Keratinocyte (primary cell): Measurements from ENCODE around the gene DEPDC1. TPM values are rescaled to one million over a fixed set of nuclear protein-coding genes. Genes with fewer than 3 reads are reported as not detected.

Source experiments
- DNase-seq: peaks from one replicate; pipeline ENCODE4 v3.0.0-alpha.2; 2011; ENCODE audit warnings: low read depth, missing footprints, low spot score
- FAIRE-seq: peaks from 2 replicates; lab custom pipeline; 2011; peaks lifted over from hg19 to GRCh38; lab: Jason Lieb, UNC
- H2AFZ ChIP-seq: 2 replicates; pipeline ENCODE4 v1.6.0; 2012; ENCODE audit warnings: low read length, control low read depth, inconsistent platforms; ENCODE audit not compliant: control insufficient read depth
- H3K27ac ChIP-seq: 2 replicates; pipeline ENCODE4 v1.5.1; 2011; ENCODE audit warnings: low read length; ENCODE audit not compliant: control insufficient read depth, insufficient read depth
- H3K27me3 ChIP-seq: 3 replicates; pipeline ENCODE4 v1.6.0; 2011; ENCODE audit warnings: low read length; ENCODE audit not compliant: control insufficient read depth, insufficient read depth; ENCODE audit errors: extremely low read depth
- H3K36me3 ChIP-seq, 2 experiments: 2 replicates in 1 of 2; 3 replicates in 1 of 2; pipeline ENCODE4 v1.5.1; 2011; ENCODE audit warnings: low read length in 2 of 2, mild to moderate bottlenecking in 1 of 2; ENCODE audit not compliant: control insufficient read depth in 2 of 2, insufficient read depth in 2 of 2; ENCODE audit errors: extremely low read depth in 1 of 2
- H3K4me1 ChIP-seq: 3 replicates; pipeline ENCODE4 v1.5.1; 2011; ENCODE audit warnings: low read length; ENCODE audit not compliant: control insufficient read depth, insufficient read depth; ENCODE audit errors: extremely low read depth
- H3K4me2 ChIP-seq: 3 replicates; pipeline ENCODE4 v1.6.0; 2011; ENCODE audit warnings: low read depth, low read length; ENCODE audit not compliant: control insufficient read depth, insufficient read depth; ENCODE audit errors: extremely low read depth
- H3K4me3 ChIP-seq, 3 experiments: fragments of 200-600 bp in 1 of 3; sonication (generic) in 1 of 3; 2 replicates in 2 of 3; 3 replicates in 1 of 3; pipeline ENCODE4 v1.5.1; 2011 to 2016; ENCODE audit warnings: low read length in 3 of 3, mild to moderate bottlenecking in 3 of 3, control low read depth in 2 of 3, inconsistent platforms in 1 of 3, low read depth in 1 of 3, mixed read lengths in 1 of 3, mixed run types in 1 of 3, moderate library complexity in 1 of 3; ENCODE audit not compliant: control insufficient read depth in 2 of 3, insufficient read depth in 2 of 3; ENCODE audit errors: extremely low read depth in 1 of 3
- H3K79me2 ChIP-seq: 2 replicates; pipeline ENCODE4 v1.6.0; 2012; ENCODE audit warnings: low read length; ENCODE audit not compliant: control insufficient read depth, insufficient read depth
- H3K9ac ChIP-seq: 3 replicates; pipeline ENCODE4 v1.6.0; 2011; ENCODE audit warnings: low read length; ENCODE audit not compliant: control insufficient read depth, insufficient read depth; ENCODE audit errors: extremely low read depth
- H3K9me1 ChIP-seq: 3 replicates; pipeline ENCODE4 v1.6.0; 2011; ENCODE audit warnings: low read length; ENCODE audit not compliant: control insufficient read depth, insufficient read depth; ENCODE audit errors: extremely low read depth
- H3K9me3 ChIP-seq: 2 replicates; pipeline ENCODE4 v1.5.1; 2012; ENCODE audit warnings: low read depth, low read length; ENCODE audit not compliant: control insufficient read depth
- H4K20me1 ChIP-seq: 3 replicates; pipeline ENCODE4 v1.6.0; 2011; ENCODE audit warnings: low read length; ENCODE audit not compliant: control insufficient read depth, insufficient read depth; ENCODE audit errors: extremely low read depth
- EZH2 ChIP-seq: IDR thresholded peaks from one replicate; pipeline ENCODE4 v1.6.1; 2012; ENCODE audit warnings: inconsistent platforms, mild to moderate bottlenecking, low read length, moderate library complexity
- dilution Hi-C: fragments of 300-500 bp; cut with MboI; formaldehyde crosslinking; loops from one replicate; pipeline ENCODE4 v1.7.0; 2020; ENCODE audit warnings: low sequenced_read_pairs; ENCODE audit not compliant: extremely low pct_ligation_motif_present
- polyA plus RNA-seq, 5 experiments: library from polyadenylated mRNA; depleted of rRNA in 3 of 5; stranded (reverse) in 3 of 5; stranded (forward) in 1 of 5; unstranded in 1 of 5; fragments of >200 nt; gene quantifications; 1 replicate in 1 of 5; 2 replicates in 3 of 5; 3 replicates in 1 of 5; pipeline versions ENCODE4 v1.2.1 to v1.2.3, GENCODE V29; 2011 to 2012; ENCODE audit warnings: missing spikeins in 2 of 5, low read depth in 1 of 5, low replicate concordance in 1 of 5
- TF ChIP-seq, protein P1 (sequence below), 3 experiments: IDR thresholded peaks in 1 of 3; conservative IDR thresholded peaks in 1 of 3; optimal IDR thresholded peaks in 1 of 3; 2 replicates in 2 of 3; 3 replicates in 1 of 3; pipeline versions ENCODE3 to v1.5.1; 2011; ENCODE audit warnings: low read length in 3 of 3, mild to moderate bottlenecking in 3 of 3, moderate library complexity in 2 of 3, control low read depth in 1 of 3, inconsistent platforms in 1 of 3; ENCODE audit not compliant: insufficient read depth in 2 of 3; ENCODE audit errors: extremely low read depth in 1 of 3

Gene DEPDC1
- polyA plus RNA-seq, 1 donor (not counting 4 experiments of a cell fraction or from before 2014, with no cell fraction given): 11.2 TPM

DNA sequence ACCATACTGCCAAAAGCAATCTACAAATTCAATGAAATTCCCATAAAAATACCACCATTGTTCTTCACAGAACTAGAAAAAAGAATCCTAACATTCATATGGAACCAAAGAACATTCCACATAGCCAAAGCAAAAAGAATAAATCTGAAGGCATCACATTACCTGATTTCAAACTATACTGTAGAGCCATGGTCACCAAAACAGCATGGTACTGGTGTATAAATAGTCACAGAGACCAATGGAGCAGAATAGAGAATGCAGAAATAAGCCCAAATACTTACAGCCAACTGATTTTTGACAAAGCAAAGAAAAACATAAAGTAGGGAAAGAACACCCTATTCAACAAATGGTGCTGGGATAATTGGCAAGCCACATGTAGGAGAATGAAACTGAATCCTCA is 6.2 kb upstream of the DEPDC1 start:
- Histone ChIP-seq H3K9me1 (no peaks in the 10 kb centered on the region), H3K79me2 (no peaks in the 10 kb centered on the region), H3K4me3 (no peak overlapping the region), H3K27me3 (no peaks in the 10 kb centered on the region), H3K9ac (no peak overlapping the region), H3K4me1 (no peaks in the 10 kb centered on the region), H4K20me1 (no peaks in the 10 kb centered on the region), H3K27ac (no peak overlapping the region), H3K9me3 (peaks cover 2% of the 10 kb centered on the region), H3K4me2 (no peak overlapping the region), H2AFZ (no peak overlapping the region), H3K36me3 (no peaks in the 10 kb centered on the region)
- DNase-seq: no peak
- no peak for FAIRE-seq
- TF ChIP-seq EZH2: no peak
- TF ChIP-seq, protein P1, sequence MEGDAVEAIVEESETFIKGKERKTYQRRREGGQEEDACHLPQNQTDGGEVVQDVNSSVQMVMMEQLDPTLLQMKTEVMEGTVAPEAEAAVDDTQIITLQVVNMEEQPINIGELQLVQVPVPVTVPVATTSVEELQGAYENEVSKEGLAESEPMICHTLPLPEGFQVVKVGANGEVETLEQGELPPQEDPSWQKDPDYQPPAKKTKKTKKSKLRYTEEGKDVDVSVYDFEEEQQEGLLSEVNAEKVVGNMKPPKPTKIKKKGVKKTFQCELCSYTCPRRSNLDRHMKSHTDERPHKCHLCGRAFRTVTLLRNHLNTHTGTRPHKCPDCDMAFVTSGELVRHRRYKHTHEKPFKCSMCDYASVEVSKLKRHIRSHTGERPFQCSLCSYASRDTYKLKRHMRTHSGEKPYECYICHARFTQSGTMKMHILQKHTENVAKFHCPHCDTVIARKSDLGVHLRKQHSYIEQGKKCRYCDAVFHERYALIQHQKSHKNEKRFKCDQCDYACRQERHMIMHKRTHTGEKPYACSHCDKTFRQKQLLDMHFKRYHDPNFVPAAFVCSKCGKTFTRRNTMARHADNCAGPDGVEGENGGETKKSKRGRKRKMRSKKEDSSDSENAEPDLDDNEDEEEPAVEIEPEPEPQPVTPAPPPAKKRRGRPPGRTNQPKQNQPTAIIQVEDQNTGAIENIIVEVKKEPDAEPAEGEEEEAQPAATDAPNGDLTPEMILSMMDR (optimal IDR thresholded peaks at IDR 0.05 in 1 of 3, IDR thresholded peaks at IDR 0.05 in 1 of 3, conservative IDR thresholded peaks at IDR 0.05 in 1 of 3; ENCODE audit: extremely low read depth in 1 of 3, insufficient read depth in 2 of 3, low read length in 3 of 3): no peak
- dilution Hi-C loops: no loop called here

DNA sequence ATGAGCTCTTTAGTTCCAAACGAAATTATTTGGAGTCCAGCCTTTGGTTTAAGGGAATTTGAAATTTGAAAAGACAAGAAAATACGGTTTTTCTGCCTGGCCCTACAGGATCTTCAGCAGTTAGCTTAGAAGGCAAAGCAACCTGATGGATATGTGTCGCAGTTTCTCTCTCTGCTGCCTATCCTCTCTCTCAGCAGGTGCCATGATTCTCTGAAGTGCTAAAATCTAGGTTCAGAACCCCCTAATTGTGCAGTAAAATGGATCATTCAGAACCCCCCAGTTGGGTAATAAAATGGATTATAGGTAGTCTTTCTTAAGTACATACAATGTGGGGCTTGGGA is 446 bp upstream of the DEPDC1 start:
- Histone ChIP-seq H3K4me1 (peaks cover 12% of the 10 kb centered on the region), H3K4me3 (peak overlapping the region; percentile 80 to 94 (median 90)), H3K4me2 (peak overlapping the region; percentile 87), H3K9ac (peak overlapping the region; percentile 95), H3K27ac (peak overlapping the region; percentile 18), H3K27me3 (no peaks in the 10 kb centered on the region), H3K79me2 (peaks cover 23% of the 10 kb centered on the region), H4K20me1 (no peaks in the 10 kb centered on the region), H3K9me3 (no peaks in the 10 kb centered on the region), H3K9me1 (peaks cover 2% of the 10 kb centered on the region), H3K36me3 (peaks cover 0 to 10% of the 10 kb centered on the region in 2 experiments), H2AFZ (peak overlapping the region; percentile 86)
- dilution Hi-C loops: no loop called here
- FAIRE-seq (no peak), DNase-seq (no peak)
- TF ChIP-seq, protein P1 (optimal IDR thresholded peaks at IDR 0.05 in 1 of 3, IDR thresholded peaks at IDR 0.05 in 1 of 3, conservative IDR thresholded peaks at IDR 0.05 in 1 of 3; ENCODE audit: extremely low read depth in 1 of 3, insufficient read depth in 2 of 3, low read length in 3 of 3): no peak
- no peak for TF ChIP-seq EZH2
